HUES64 (cell line): Measurements from ENCODE around the gene DHX57.
"Not testable (repeated sequence)": the region's sequence is repeated elsewhere in the genome, so short reads cannot be mapped to it uniquely, and the experiment has no call there.

Source experiments
- H3K27ac ChIP-seq: 2 replicates; pipeline ENCODE4 v1.7.0; 2013; ENCODE audit warnings: low read depth, low read length, inconsistent platforms
- H3K27me3 ChIP-seq: 2 replicates; pipeline ENCODE4 v1.6.1; 2013; ENCODE audit warnings: mild to moderate bottlenecking, low read length; ENCODE audit not compliant: insufficient read depth
- H3K36me3 ChIP-seq: 2 replicates; pipeline ENCODE4 v1.6.1; 2013; ENCODE audit warnings: mild to moderate bottlenecking, low read length; ENCODE audit not compliant: insufficient read depth
- H3K4me1 ChIP-seq: 2 replicates; pipeline ENCODE4 v1.6.1; 2013; ENCODE audit warnings: mild to moderate bottlenecking, low read length, moderate library complexity; ENCODE audit not compliant: insufficient read depth
- H3K4me3 ChIP-seq: 2 replicates; pipeline ENCODE4 v1.5.1; 2013; ENCODE audit warnings: mild to moderate bottlenecking, low read length, moderate library complexity
- H3K9ac ChIP-seq: 2 replicates; pipeline ENCODE4 v1.6.1; 2013; ENCODE audit warnings: mild to moderate bottlenecking, low read depth, low read length
- H3K9me3 ChIP-seq: 2 replicates; pipeline ENCODE4 v1.6.1; 2013; ENCODE audit warnings: low read depth, low read length; ENCODE audit not compliant: insufficient read depth
- WGBS: fragments of 150-250, 120-280 bp; methylation state at CpG from one replicate; pipeline ENCODE4 v1.1.7; 2013; ENCODE audit warnings: missing lambda C conversion rate; 5-methylcytosine and 5-hydroxymethylcytosine counted together

DHX57 gene

DNA sequence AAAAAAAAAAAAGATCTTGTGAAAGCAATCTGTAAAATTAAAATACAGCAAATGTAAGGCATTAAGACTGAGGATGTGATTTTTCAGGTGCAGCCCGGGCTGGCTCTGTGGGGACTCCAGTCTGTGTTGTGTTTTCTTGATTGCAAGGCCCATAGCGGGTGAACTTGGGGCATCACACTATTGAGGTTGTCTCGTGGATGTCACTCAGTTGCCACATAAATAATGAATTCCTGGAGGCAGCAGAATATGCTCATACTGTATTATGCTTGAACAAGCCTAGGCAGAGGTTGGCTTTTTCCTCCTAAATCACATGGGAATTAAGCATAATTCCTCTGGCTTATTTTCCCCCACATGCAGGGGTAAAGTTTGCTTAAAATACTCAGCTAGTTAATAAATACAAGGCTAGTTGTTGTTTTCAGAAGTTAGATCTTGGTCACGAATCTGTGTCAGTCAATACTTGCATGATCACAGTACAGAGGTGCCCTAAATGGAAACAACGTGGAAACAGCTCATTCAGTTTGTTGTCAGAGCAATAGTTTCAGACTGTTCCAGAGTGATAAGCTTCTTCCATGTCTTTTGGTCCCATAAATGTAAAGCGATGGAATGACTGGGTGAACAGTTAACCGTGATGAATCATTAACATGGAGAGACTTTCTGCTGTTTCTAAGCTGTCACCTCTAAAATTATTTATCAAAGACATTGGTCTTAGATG lies 81.3 kb downstream of the DHX57 start:
- no peaks in the 10 kb centered on the region for H3K9me3 ChIP-seq
- no peaks in the 10 kb centered on the region for H3K4me1 ChIP-seq
- no peak overlapping the region for H3K9ac ChIP-seq
- H3K4me3 ChIP-seq: no peak overlapping the region
- H3K27ac ChIP-seq: no peak overlapping the region
- no peaks in the 10 kb centered on the region for H3K27me3 ChIP-seq
- 91% methylated on average over 7 of the region's 7 CpGs for whole genome bisulfite sequencing
- H3K36me3 ChIP-seq: no peaks in the 10 kb centered on the region

DNA sequence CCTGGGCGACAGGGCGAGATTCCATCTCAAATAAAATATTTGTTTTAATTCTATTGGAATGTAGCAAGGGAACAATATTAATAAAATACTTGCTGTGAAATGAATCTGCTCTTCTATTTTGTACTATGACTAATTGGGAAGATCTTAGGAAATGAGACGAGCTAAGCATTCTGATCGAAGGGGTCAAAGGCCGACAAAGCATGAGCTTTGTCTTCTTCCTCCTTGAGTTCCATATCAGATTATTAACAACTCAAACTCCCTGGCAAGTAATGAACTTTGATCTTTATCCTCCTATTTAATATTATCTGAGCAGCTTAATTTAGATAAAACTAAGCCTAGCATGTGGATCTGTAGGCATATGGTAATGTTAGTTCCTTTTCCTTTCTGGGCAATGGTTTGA lies 82.2 kb downstream of the DHX57 start:
- Histone ChIP-seq H3K27me3 (no peaks in the 10 kb centered on the region), H3K36me3 (no peaks in the 10 kb centered on the region), H3K9me3 (no peaks in the 10 kb centered on the region), H3K9ac (no peak overlapping the region), H3K4me3 (no peak overlapping the region), H3K4me1 (no peaks in the 10 kb centered on the region), H3K27ac (no peak overlapping the region)
- 91% methylated on average over 3 of the region's 5 CpGs for WGBS

DNA sequence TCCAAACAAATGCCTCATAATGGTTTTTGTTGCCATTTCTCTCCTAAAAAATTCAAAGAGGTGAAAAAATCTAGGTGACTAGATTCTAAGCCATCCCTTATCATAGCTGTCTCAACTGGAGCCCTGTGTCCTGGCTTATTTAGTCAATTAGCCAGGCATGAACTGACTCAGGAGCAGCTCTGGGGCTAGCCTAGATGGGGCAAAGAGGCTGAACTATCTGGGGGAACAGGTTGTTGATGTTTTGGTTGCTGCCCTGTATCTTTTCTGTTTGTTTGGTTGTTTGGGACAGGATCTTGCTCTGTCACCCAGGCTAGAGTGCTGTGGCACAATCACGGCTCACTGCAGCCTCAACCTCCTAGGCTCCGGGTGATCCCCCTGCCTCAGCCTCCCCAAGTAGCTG lies 83.0 kb downstream of the DHX57 start:
- Histone ChIP-seq H3K4me3 (no peak overlapping the region), H3K4me1 (no peaks in the 10 kb centered on the region), H3K27me3 (no peaks in the 10 kb centered on the region), H3K9me3 (no peaks in the 10 kb centered on the region), H3K9ac (no peak overlapping the region), H3K27ac (no peak overlapping the region), H3K36me3 (no peaks in the 10 kb centered on the region)
- 46% methylated on average over 2 of the region's 2 CpGs for WGBS

DNA sequence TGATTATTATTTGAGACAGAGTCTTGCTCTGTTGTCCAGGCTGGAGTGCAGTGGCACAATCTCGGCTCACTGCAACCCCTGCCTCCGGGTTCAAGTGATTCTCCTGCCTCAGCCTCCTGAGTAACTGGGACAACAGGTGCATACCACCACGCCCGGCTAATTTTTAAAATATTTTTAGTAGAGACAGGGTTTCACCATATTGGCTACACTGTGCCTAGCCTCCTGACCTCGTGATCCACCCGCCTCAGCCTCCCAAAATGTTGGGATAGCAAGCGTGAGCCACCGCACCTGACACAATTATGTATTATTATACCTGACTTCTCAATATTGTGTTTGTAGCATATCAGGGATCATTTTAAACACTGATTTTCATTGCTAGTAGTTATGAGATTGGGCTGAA lies 83.4 kb downstream of the DHX57 start:
- WGBS: 94% methylated on average over 7 of the region's 8 CpGs
- not testable (repeated sequence) for H3K27me3 ChIP-seq, H3K36me3 ChIP-seq, H3K27ac ChIP-seq, H3K9ac ChIP-seq, H3K4me3 ChIP-seq, H3K4me1 ChIP-seq, H3K9me3 ChIP-seq

DNA sequence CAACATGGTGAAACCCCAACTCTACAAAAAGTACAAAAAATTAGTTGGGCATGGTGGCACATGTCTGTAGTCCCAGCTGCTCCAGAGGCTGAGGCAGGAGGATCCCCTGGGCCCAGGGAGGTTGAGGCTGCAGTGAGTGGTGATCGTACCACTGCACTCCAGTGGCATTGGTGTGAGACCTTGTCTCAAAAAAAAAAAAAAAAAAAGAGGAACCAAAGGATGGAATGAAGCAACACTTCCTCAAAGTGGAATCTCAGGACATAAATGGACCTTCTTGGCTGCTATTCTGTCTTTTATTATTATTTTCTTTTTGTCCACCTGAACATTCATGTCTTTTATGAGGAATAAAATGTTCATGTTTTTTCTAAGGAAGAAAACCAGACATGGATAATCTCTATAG lies 84.0 kb downstream of the DHX57 start:
- Histone ChIP-seq H3K36me3 (no peaks in the 10 kb centered on the region), H3K27ac (no peak overlapping the region), H3K27me3 (no peaks in the 10 kb centered on the region), H3K9ac (no peak overlapping the region), H3K4me3 (no peak overlapping the region), H3K4me1 (no peaks in the 10 kb centered on the region), H3K9me3 (no peaks in the 10 kb centered on the region)
- 100% methylated on average over 1 of the region's 1 CpG for WGBS

DNA sequence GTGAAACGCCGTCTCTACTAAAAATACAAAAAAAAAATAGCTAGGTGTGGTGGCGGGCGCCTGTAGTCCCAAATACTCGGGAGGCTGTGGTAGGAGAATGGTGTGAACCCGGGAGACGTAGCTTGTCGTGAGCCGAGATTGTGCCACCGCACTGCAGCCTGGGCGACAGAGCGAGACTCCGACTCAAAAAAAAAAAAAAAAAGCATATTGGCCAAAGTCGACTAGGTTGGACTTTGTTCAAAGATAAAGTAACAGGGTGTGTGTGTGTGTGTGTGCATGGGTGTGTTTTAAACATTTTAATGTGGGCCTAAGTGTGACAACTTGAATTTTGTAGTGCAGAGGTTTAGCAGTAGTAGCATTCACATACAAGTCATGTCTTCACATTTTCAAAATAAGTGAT lies 86.0 kb downstream of the DHX57 start:
- WGBS: 91% methylated on average over 14 of the region's 14 CpGs
- no peak overlapping the region for H3K27ac ChIP-seq
- no peak overlapping the region for H3K4me3 ChIP-seq
- H3K27me3 ChIP-seq: no peaks in the 10 kb centered on the region
- H3K9me3 ChIP-seq: no peaks in the 10 kb centered on the region
- no peak overlapping the region for H3K9ac ChIP-seq
- H3K36me3 ChIP-seq: no peaks in the 10 kb centered on the region
- H3K4me1 ChIP-seq: peaks cover 4% of the 10 kb centered on the region

DNA sequence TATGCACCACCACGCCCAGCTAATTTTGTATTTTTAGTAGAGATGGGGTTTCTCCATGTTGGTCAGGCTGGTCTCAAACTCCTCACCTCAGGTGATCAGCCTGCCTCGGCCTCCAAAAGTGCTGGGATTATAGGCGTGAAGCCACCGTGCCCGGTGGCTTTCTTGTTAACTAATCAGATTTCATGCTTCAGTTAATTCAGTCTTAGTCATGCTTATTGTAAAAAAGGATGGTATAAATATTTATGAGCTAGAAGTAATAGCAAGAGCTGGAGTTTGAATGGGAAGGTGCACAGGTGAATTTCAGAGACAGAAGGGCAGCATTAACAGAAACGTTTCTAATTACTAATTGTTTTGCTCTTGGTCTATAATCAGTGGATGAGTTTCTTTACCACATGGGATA lies 87.4 kb downstream of the DHX57 start:
- Histone ChIP-seq H3K36me3 (no peaks in the 10 kb centered on the region), H3K27me3 (no peaks in the 10 kb centered on the region), H3K27ac (no peak overlapping the region), H3K9ac (no peak overlapping the region), H3K9me3 (no peaks in the 10 kb centered on the region), H3K4me3 (no peak overlapping the region), H3K4me1 (peaks cover 9% of the 10 kb centered on the region)
- WGBS: 89% methylated on average over 6 of the region's 6 CpGs

DNA sequence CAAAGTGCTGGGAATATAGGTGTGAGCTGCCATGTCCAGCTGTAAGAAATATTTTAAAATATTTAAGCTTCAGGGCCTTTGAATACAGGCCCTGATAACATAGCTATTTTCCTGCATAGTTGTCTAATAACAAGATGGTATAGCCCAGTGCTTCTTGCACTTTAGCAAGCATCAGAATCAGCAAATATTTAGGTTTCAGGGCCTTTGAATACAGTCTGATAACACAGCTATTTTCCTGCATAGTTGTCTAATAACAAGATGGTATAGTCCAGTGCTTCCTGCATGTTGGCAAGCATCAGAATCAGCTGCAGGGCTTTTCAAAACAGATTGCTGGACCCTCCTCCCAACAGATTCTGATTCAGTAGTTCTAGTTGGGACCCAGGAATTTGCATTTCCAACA lies 92.1 kb downstream of the DHX57 start:
- H3K27ac ChIP-seq: peak overlapping the region; percentile 4; the same call in 1 of the 2 replicates

DNA sequence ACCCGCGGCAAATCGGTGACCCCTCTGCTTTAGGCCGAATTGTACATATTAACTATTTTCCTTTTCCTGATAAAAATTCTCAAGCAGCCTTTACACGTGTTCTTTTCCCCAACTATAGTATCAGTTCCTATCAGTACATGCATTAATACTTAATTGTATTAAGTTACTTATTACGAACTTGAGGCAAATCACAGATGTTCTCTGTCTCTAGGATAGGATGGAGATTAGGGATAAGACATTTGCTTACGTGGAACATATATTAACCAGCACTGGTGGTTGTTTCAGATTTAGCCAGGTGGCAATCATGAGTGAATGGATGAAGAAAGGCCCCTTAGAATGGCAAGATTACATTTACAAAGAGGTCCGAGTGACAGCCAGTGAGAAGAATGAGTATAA lies 97.0 kb downstream of the DHX57 start:
- H3K36me3 ChIP-seq: peaks cover 19% of the 10 kb centered on the region
- no peaks in the 10 kb centered on the region for H3K9me3 ChIP-seq
- 38% methylated on average over 7 of the region's 8 CpGs for WGBS
- H3K9ac ChIP-seq: peak overlapping the region; percentile 83
- peaks cover 6% of the 10 kb centered on the region; the same call in 1 of the 2 replicates for H3K4me1 ChIP-seq
- no peak overlapping the region for H3K27ac ChIP-seq
- H3K4me3 ChIP-seq: peak overlapping the region; percentile 91
- peaks cover 7% of the 10 kb centered on the region; the same call in 1 of the 2 replicates for H3K27me3 ChIP-seq

More for the DNA sequence above, 92.1 kb downstream of the DHX57 start:
- Histone ChIP-seq H3K4me3 (no peak overlapping the region), H3K9me3 (no peaks in the 10 kb centered on the region), H3K36me3 (peaks cover 19% of the 10 kb centered on the region), H3K27me3 (no peaks in the 10 kb centered on the region), H3K9ac (no peak overlapping the region; the same call in 1 of the 2 replicates), H3K4me1 (peaks cover 15% of the 10 kb centered on the region)

DNA sequence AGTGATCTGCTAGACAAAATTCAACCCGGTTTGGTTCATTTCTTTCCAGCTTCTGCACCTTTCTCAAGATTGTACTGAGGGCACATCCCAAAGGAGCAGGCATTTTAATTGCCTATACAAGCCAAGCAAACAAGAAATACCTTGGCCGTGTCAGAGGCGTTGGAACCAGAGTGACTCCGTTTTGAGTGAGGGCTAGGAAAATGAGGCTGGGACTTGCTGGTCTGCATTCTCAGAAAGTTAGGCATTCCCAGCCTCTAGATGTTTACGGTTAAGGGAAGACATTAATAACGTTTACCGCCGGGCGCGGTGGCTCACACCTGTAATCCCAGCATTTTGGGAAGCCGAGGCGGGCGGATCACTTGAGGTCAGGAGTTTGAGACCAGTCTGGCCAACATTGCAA lies 99.2 kb downstream of the DHX57 start:
- Histone ChIP-seq H3K4me1 (peaks cover 6% of the 10 kb centered on the region; the same call in 1 of the 2 replicates), H3K4me3 (no peak overlapping the region), H3K27ac (no peak overlapping the region), H3K36me3 (peaks cover 12% of the 10 kb centered on the region), H3K9me3 (no peaks in the 10 kb centered on the region), H3K27me3 (peaks cover 7% of the 10 kb centered on the region; the same call in 1 of the 2 replicates), H3K9ac (no peak overlapping the region)
- 91% methylated on average over 13 of the region's 13 CpGs for WGBS

DNA sequence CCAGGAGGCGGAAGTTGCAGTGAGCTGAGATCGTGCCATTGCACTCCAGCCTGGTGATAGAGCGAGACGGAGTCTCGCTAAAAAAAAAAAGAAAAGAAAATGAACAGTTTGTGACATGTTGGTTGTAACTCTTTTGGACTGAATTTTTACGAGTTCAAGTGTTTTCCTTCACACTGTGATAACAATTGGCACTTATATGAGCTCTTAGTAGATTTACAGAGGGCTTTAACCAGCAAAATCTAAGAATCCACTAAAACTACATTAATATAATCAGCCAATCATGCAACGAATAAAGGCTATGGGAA lies 99.9 kb downstream of the DHX57 start:
- peaks cover 6% of the 10 kb centered on the region; the same call in 1 of the 2 replicates for H3K4me1 ChIP-seq
- 90% methylated on average over 6 of the region's 7 CpGs for WGBS
- no peak overlapping the region for H3K4me3 ChIP-seq
- no peak overlapping the region for H3K9ac ChIP-seq
- H3K27me3 ChIP-seq: peaks cover 7% of the 10 kb centered on the region; the same call in 1 of the 2 replicates
- peaks cover 5% of the 10 kb centered on the region; the same call in 1 of the 2 replicates for H3K36me3 ChIP-seq
- H3K9me3 ChIP-seq: no peaks in the 10 kb centered on the region
- no peak overlapping the region for H3K27ac ChIP-seq
